Glutamatergic neuron (in vitro differentiated cells): ENCODE measurements around the gene SIRT5. TPM values are rescaled to one million over a fixed set of nuclear protein-coding genes. Genes with fewer than 3 reads are reported as not detected.

Experiments
- DNase-seq: peaks from one replicate; pipeline ENCODE4 v3.0.0; 2022
- H3K27ac Mint-ChIP-seq: one replicate; pipeline ENCODE4 v1.8.0; 2020; ENCODE audit warnings: mild to moderate bottlenecking, mixed read lengths, inconsistent platforms; ENCODE audit not compliant: unreplicated experiment
- H3K27me3 Mint-ChIP-seq: one replicate; pipeline ENCODE4 v1.8.0; 2020; ENCODE audit warnings: mild to moderate bottlenecking, moderate library complexity, mixed read lengths, inconsistent platforms; ENCODE audit not compliant: unreplicated experiment
- H3K36me3 Mint-ChIP-seq: one replicate; pipeline ENCODE4 v1.8.0; 2020; ENCODE audit warnings: mild to moderate bottlenecking, mixed read lengths, inconsistent platforms; ENCODE audit not compliant: unreplicated experiment
- H3K4me1 Mint-ChIP-seq: one replicate; pipeline ENCODE4 v1.8.0; 2020; ENCODE audit warnings: mild to moderate bottlenecking, low read depth, mixed read lengths, inconsistent platforms; ENCODE audit not compliant: unreplicated experiment
- H3K4me3 Mint-ChIP-seq: one replicate; pipeline ENCODE4 v1.8.0; 2020; ENCODE audit warnings: mild to moderate bottlenecking, mixed read lengths, inconsistent platforms; ENCODE audit not compliant: unreplicated experiment
- H3K9me3 Mint-ChIP-seq: one replicate; pipeline ENCODE4 v1.8.0; 2020; ENCODE audit warnings: mild to moderate bottlenecking, moderate library complexity, mixed read lengths, inconsistent platforms; ENCODE audit not compliant: unreplicated experiment
- total RNA-seq: library from RNA; stranded (reverse); fragmentation: NEBNext Ultra II Directional; extraction: Animal tissue kit (Norgen Biotek cat#: 25700); gene quantifications from one replicate; pipeline ENCODE4 v1.2.1, GENCODE V29; 2021; ENCODE audit not compliant: unreplicated experiment
- TF ChIP-seq, protein P1 (sequence below): fragments of 200-600 bp; sonication (generic); IDR thresholded peaks from one replicate; pipeline ENCODE4 v1.5.0; 2021; ENCODE audit not compliant: partially characterized antibody, unreplicated experiment

Gene SIRT5
- total RNA-seq, 1 donor from 2014 or later: 4.9 TPM

DNA sequence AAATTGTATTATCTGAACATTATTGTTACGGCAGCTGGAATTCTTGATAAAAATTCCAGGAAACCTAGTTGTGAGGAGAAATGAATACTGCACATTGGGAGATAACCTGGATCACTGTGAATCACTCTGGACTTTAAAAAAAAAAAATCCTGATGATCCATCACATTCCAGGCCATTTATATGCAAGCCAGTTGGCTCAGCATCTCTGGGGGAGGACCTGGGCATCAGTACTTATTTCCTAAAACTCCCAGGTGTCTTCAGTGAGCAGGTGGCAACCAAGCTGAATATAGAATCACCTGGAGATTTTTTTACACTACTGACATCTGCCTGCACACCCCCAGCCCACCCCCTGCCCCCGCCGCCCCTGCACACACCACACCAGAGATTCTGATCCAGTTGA is 39.1 kb upstream of the SIRT5 start:
- no peak for DNase-seq

DNA sequence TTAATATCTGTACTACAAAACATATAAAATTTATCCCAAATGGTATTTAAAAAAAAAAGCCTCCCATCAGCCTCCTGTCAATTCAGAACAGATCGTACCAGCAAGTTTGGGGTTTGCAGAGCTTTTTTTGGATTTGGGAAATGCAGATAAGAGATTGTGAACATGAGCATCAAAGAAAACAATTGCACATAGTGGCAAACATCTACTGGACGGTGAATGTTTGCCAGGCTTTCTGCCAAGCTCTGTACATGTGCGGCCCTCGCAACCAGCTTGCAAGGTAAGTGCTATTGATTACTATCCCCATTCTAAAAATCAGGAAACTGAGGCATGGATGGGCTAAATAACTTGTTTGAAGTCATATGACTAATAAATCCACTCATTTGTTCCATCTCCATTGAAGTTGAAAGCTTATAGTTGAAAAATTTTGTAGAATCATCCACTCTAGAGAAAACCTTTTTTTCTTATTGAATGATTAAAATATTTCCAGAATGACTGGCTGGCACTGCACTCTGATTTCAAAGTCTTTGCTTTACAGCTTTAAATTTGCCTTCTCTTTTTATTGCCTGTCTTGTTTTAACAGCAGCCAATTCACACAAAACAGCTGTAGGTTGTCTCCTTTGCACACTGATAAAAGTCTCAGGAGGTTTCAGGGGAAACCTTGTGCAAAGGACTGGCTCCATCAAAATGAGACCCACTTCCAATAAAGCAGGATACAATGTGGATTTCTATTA is 37.4 kb upstream of the SIRT5 start:
- Mint-ChIP-seq H3K27me3 (no peaks in the 10 kb centered on the region), H3K4me1 (no peaks in the 10 kb centered on the region), H3K9me3 (peaks cover 1% of the 10 kb centered on the region), H3K4me3 (no peak overlapping the region), H3K36me3 (peaks cover 5% of the 10 kb centered on the region), H3K27ac (no peak overlapping the region)
- TF ChIP-seq, protein P1, sequence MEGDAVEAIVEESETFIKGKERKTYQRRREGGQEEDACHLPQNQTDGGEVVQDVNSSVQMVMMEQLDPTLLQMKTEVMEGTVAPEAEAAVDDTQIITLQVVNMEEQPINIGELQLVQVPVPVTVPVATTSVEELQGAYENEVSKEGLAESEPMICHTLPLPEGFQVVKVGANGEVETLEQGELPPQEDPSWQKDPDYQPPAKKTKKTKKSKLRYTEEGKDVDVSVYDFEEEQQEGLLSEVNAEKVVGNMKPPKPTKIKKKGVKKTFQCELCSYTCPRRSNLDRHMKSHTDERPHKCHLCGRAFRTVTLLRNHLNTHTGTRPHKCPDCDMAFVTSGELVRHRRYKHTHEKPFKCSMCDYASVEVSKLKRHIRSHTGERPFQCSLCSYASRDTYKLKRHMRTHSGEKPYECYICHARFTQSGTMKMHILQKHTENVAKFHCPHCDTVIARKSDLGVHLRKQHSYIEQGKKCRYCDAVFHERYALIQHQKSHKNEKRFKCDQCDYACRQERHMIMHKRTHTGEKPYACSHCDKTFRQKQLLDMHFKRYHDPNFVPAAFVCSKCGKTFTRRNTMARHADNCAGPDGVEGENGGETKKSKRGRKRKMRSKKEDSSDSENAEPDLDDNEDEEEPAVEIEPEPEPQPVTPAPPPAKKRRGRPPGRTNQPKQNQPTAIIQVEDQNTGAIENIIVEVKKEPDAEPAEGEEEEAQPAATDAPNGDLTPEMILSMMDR: no peak
- DNase-seq: no peak

More for the DNA sequence above, 39.1 kb upstream of the SIRT5 start:
- Mint-ChIP-seq H3K4me1 (no peaks in the 10 kb centered on the region), H3K36me3 (no peaks in the 10 kb centered on the region), H3K27me3 (no peaks in the 10 kb centered on the region), H3K4me3 (no peak overlapping the region), H3K27ac (no peak overlapping the region), H3K9me3 (peaks cover 2% of the 10 kb centered on the region)
- TF ChIP-seq, protein P1: no peak

DNA sequence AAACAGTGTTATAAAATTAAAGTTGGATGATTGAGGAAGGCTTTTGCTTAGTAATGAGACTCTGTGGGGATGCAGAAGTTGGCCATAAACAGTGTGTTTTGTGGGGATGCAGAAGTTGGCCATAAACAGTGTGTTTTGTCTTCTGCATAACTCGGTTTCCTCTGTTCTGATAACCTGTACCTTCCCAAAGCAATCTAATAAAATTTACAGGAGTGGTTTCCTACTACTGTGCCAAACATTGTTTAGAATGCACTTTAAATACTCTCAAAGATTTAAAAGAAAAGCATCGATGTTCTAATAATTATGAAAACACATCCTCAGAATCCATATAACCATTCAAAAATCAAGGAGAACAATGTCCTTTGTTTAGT is 36.9 kb upstream of the SIRT5 start:
- Mint-ChIP-seq H3K9me3 (no peaks in the 10 kb centered on the region), H3K36me3 (peaks cover 5% of the 10 kb centered on the region), H3K4me1 (no peaks in the 10 kb centered on the region), H3K4me3 (no peak overlapping the region), H3K27ac (no peak overlapping the region), H3K27me3 (no peaks in the 10 kb centered on the region)
- TF ChIP-seq, protein P1: no peak
- DNase-seq: no peak

DNA sequence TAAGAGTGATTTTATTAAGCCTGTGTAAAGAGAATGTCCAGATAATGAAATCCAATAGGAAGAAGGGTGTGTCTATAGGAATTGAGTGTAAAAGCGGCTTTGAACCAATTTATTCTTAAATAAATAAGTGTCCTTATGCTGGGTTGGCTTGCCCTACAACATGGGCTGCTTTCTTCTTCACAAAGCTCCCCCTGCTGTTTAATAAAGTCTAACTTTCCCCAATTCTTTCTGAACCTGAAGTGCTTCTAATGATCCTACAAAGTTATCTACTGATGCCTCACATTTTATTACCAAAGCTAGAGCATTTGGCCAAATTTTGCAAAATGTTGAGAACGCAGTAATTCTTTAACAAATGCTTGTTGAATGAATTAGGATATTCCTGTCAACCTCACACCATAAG is 36.3 kb upstream of the SIRT5 start:
- Mint-ChIP-seq H3K4me3 (no peak overlapping the region), H3K9me3 (no peaks in the 10 kb centered on the region), H3K27ac (no peak overlapping the region), H3K4me1 (no peaks in the 10 kb centered on the region), H3K36me3 (peaks cover 5% of the 10 kb centered on the region), H3K27me3 (no peaks in the 10 kb centered on the region)
- DNase-seq: no peak
- TF ChIP-seq, protein P1: no peak

DNA sequence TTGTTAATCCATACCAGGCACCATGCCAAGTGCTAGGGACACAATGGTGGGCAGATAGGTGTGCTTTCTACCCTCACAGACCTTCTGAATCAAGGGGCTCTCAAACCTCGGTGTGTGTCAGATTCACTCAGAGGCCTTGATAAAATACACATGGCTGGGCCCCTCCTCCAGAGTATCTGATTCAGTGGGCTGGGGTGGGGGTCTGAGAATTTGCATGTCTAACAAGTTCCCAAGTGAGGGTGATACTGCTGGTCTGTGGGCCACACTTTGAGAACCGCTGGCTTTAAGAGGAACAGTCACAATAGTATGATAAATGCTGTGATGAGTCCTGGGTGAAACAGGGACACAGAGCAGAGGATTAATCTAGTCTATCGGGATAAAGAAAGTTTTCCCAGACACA is 35.8 kb upstream of the SIRT5 start:
- TF ChIP-seq, protein P1: no peak
- DNase-seq: no peak
- no peaks in the 10 kb centered on the region for H3K27me3 Mint-ChIP-seq
- no peaks in the 10 kb centered on the region for H3K9me3 Mint-ChIP-seq
- H3K4me3 Mint-ChIP-seq: no peak overlapping the region
- H3K4me1 Mint-ChIP-seq: no peaks in the 10 kb centered on the region
- H3K36me3 Mint-ChIP-seq: peaks cover 5% of the 10 kb centered on the region
- H3K27ac Mint-ChIP-seq: no peak overlapping the region
